HL-60/S4 treated with retinoic acid at 250 ng/mL for 4 days and 3 days (cell line): ENCODE results near the gene KANK2.

Source experiments
- in situ Hi-C: fragments of 300-500 bp; cut with MboI; formaldehyde crosslinking; loops from 2 replicates; pipeline ENCODE4 v1.7.0; 2022; ENCODE audit warnings: low sequenced_read_pairs

The KANK2 gene

GRCh38 chr19:11197291-11198174, at the start of gene KANK2:
Gene KANK2 (minus strand): TSS chr19:11197545. CDS start chr19:11194511, 3,034 bp downstream.
- in situ Hi-C loops: no loop called here

GRCh38 chr19:11246941-11247340, 49.6 kb upstream of the KANK2 start:
- in situ Hi-C loops: no loop called here

- in situ Hi-C loops: no loop called here
Observed at GRCh38 chr19:11244846-11245589, 47.7 kb upstream of the KANK2 start.

GRCh38 chr19:11243798-11244169, 46.4 kb upstream of the KANK2 start:
- in situ Hi-C loops: no loop called here

- in situ Hi-C loops: no loop called here
Observed at GRCh38 chr19:11242864-11243797, 45.8 kb upstream of the KANK2 start.

- in situ Hi-C loops: no loop called here
Observed at GRCh38 chr19:11242025-11242424, 44.7 kb upstream of the KANK2 start.

- in situ Hi-C loops: no loop called here
Observed at GRCh38 chr19:11240008-11240444, 42.7 kb upstream of the KANK2 start.

- in situ Hi-C loops: no loop called here
Observed at GRCh38 chr19:11239377-11240000, 42.1 kb upstream of the KANK2 start, which contains the start of gene ANGPTL8. Gene ANGPTL8 (plus strand): TSS chr19:11239619. CDS start chr19:11239638, 19 bp downstream.

- in situ Hi-C loops: no loop called here
Observed at GRCh38 chr19:11238781-11239376, 41.5 kb upstream of the KANK2 start.

- in situ Hi-C loops: no loop called here
Observed at GRCh38 chr19:11238041-11238440, 40.7 kb upstream of the KANK2 start.

- in situ Hi-C loops: no loop called here
Observed at GRCh38 chr19:11237321-11237720, 40.0 kb upstream of the KANK2 start.

GRCh38 chr19:11236324-11237301, 39.3 kb upstream of the KANK2 start:
- in situ Hi-C loops: no loop called here

GRCh38 chr19:11234486-11235075, 37.2 kb upstream of the KANK2 start:
- in situ Hi-C loops: no loop called here

GRCh38 chr19:11233073-11233472, 35.7 kb upstream of the KANK2 start:
- in situ Hi-C loops: no loop called here

GRCh38 chr19:11232555-11232954, 35.2 kb upstream of the KANK2 start:
- in situ Hi-C loops: no loop called here

GRCh38 chr19:11230621-11231386, 33.5 kb upstream of the KANK2 start:
- in situ Hi-C loops: no loop called here

- in situ Hi-C loops: no loop called here
Observed at GRCh38 chr19:11227195-11227886, 30.0 kb upstream of the KANK2 start.
